ENCODE data around the gene ARHGEF26.

DNA sequence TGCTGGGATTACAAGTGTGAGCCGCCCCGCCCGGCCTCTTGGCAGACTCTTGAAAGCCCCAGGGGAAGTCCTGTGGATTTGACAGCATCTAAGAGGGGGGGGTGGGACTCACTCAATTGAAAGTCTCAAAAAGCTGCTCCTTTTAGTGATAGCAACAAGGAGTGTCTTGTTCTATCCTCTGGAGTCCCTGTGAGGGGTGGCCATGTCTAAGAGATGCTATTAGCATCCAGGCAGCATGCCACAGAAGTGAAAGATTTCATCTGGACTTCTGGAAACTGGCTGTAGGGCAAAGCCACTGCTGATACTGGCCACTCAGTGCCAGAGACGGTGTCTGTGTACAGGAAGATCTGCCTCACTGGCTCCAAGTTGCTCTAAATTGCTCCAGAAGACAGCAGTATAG lies 129.1 kb downstream of the ARHGEF26 start:
- TF ChIP-seq POLR2A (IDR thresholded peaks at IDR 0.05; ENCODE audit: borderline replicate concordance, extremely low read depth, insufficient read depth, insufficient read length) (no peak), TCF7L2 (IDR thresholded peaks at IDR 0.05; ENCODE audit: borderline replicate concordance, extremely low read depth, insufficient read depth, insufficient read length) (no peak), SRF (IDR thresholded peaks at IDR 0.05; ENCODE audit: low read depth) (no peak), JUND (IDR thresholded peaks at IDR 0.05) (no peak), RAD21 (IDR thresholded peaks at IDR 0.05; ENCODE audit: low read depth) (no peak), FOSL1 (IDR thresholded peaks at IDR 0.05; ENCODE audit: low read depth) (no peak)

All from HCT116 (cell line).